ENCODE measurements around the gene JPT2.
"Not testable (repeated sequence)": the region's sequence is repeated elsewhere in the genome, so short reads cannot be mapped to it uniquely, and the experiment has no call there.

Gene JPT2

DNA sequence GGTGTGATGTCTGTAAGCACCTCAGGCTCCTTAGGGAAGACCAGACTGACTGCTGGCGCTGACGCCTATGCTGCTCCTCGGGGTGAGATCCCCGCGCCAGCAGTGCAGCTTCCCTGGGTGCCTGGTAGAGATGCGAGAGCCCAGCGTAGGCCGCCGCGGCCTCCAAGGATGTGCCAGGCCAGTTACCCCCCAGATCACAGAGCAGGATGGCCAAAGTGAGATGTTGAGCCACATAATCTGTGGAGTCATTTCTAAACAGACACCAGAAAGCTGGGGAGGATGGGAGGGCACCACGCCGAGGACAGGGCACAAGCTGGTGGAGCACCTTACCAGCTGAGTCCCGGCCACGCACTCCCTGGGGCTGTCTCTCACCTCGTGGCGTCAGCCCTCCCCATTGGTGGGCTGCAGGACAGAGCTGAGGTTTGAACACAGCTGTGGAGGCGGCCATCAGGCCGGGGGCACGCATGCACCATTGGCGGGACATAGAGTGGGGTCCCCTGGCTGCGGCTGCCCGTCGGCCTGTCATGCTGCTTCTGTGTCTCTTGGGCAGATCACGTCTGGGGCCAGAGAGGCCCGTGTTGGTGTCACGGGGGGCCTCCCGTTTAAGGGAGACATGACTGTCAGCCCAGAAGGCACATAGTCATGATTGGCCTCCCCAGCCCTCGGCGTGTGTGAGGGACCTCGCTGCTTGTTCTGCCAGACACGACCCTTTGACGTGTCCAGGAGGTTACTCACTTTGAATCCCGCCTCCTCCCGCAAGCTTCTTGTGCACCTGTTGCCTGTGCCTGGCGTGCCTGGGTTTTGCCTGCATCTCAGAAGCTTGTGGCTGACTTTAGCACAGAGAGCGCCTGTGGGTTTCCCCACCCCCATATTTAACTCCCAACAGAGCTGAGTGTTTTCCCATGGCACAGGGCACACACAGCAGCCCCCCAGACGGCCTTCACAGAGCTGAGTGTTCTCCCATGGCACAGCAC lies 49.9 kb downstream of the JPT2 start:
- DNase-seq (ENCODE audit: low read depth in 4 of 4, low spot score in 1 of 4): no peak

DNA sequence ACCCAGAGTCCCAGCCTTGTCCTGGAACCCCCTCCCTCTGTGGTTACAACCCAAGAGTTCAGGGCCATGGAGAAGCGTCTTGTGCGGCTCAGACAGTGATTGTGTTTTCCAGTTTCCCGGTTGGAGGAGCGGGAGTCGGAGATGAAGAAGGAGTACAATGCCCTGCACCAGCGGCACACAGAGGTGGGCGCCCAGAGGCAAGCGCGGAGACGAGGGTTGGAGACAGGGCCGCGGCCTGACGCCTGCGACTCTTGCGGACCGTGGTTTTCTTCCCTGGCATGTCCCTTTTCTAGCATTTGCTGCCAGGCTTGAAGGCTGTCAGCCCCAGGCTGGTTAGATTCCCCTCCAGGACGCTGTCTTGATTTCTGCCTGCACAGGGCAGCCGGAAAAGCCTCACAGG lies 50.9 kb downstream of the JPT2 start:
- DNase-seq (ENCODE audit: low read depth in 4 of 4, low spot score in 1 of 4): no peak

DNA sequence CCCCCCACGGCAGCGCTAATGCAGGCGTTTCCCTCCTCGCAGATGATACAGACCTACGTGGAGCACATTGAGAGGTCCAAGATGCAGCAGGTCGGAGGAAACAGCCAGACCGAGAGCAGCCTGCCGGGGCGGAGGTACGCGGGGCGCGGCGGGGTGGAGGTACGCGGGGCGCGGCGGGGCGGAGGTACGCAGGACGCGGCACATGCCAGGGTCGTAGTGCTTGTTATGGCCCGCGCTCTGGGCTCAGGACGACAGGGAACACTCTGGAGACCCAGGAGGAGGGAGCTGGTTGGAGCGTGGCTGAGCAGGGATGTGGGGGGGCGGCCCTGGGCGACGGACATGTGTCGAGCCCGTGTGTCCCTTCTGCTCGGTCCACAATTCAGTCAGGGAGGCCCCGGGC lies 51.4 kb downstream of the JPT2 start:
- no peak for DNase-seq (ENCODE audit: low read depth in 4 of 4, low spot score in 1 of 4)

DNA sequence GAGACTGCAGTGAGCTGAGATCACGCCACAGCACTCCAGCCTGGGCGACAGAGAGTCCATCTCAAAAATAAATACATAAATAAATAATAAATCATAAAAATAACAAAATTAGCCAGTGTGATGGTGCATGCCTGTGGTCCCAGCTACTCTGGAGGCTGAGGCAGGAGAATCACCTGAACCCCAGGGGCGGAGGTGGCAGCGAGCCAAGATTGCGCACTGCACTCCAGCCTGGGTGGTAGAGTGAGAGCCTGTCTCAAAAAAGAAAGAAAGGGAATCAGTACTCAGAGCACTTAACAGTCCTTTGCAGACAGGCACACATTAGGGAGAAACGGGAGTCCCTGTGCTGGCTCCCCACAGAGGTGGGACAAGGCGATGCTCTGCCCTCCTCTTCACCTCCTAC lies 53.0 kb downstream of the JPT2 start:
- DNase-seq (ENCODE audit: low read depth in 4 of 4, low spot score in 1 of 4): no peak

DNA sequence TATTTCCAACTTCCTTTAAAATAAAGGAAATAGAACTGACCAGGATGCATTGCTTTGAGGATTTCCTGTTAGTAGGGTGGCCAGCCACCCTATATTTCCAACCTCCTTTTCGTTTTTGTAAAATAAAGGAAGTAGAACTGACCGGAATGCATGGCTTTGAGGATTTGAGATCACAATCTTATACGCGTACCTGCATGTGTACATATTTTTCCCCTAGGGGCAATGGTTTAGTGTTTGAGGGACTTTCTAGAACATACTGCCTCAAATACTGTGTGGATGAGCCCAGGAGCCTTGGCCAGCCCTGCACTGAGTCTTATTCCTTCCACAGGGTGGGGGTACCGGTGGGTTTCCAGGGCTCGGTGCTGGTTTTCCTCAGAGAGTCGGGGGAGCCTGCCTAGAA lies 53.5 kb downstream of the JPT2 start:
- DNase-seq (ENCODE audit: low read depth in 4 of 4, low spot score in 1 of 4): no peak

DNA sequence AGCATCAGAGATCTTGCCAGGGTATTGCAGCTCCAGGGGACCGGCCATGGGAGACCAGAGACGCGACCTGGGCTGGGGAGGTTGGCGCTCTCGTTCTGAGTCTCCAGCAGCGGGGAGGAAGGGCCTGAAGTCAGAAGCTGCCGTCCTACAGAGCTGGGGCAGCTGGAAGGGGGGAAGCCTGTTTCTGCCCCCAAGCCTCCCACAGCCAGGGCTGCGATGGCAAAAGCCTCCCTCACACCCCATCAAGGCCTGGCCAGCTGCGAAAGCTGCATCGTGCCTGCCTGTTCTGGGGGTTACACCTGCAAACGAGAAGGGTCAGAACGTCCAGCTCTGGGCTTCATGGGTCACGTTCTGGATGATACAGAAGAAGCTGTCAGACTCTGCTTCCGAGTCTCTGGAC lies 54.0 kb downstream of the JPT2 start:
- no peak for DNase-seq (ENCODE audit: low read depth in 4 of 4, low spot score in 1 of 4)

DNA sequence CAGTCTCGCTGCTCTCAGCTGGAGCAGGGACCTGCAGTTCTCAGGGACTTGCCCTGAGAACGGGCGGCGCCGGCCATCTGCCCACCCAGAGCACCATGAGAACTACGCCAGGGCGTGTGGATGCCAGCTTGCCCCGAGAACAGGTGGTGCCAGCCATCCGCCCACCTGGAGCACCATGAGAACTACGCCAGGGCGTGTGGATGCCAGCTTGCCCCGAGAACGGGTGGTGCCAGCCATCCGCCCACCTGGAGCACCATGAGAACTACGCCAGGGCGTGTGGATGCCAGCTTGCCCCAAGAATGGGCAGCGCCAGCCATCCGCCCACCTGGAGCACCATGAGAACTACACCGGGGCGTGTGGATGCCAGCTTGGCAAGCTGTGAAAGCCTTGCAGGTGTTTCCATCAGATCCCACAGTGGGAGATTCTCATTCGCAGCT lies 54.5 kb downstream of the JPT2 start:
- DNase-seq (ENCODE audit: low read depth in 4 of 4, low spot score in 1 of 4): not testable (repeated sequence)

DNA sequence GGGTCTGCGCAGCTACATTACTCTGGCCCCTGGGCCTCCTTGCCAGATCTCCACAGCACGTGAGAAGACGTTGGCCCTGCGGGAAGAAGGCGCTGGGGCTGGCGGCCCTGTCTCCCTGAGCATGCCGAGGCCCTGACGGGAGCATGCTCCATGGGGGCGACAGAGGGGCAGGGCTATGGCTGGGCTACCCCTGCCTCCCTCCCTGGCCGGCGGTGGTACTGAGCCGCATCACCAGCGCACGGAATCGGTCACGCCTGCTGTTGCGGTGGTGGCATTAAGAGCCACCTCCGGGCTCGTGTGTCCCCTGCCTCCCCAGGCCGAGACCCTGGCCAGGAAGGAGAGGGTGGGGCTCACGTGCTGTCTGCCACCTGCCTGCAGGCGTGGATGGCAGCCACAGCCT lies 56.0 kb downstream of the JPT2 start:
- DNase-seq (ENCODE audit: low read depth in 4 of 4, low spot score in 1 of 4): no peak

DNA sequence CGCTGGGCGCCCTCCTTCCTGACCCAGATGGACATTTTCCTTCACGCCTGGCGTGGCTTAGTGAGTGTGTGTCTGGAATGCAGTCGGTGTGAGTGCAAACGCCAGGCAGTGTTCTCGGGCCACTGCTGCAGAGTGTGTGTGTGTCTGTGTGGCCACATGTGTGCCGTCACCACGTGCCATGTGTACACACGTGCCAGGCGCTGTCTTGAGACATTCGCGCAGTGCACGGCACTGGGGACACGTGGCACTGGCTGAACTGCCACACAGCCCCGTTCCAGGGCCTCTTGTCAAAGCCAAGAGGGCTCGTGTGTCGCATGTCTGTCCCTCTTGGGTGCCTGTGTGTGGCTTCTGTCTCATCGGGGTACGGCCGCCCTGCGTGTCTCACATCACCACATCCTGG lies 56.7 kb downstream of the JPT2 start:
- no peak for DNase-seq (ENCODE audit: low read depth in 4 of 4, low spot score in 1 of 4)

DNA sequence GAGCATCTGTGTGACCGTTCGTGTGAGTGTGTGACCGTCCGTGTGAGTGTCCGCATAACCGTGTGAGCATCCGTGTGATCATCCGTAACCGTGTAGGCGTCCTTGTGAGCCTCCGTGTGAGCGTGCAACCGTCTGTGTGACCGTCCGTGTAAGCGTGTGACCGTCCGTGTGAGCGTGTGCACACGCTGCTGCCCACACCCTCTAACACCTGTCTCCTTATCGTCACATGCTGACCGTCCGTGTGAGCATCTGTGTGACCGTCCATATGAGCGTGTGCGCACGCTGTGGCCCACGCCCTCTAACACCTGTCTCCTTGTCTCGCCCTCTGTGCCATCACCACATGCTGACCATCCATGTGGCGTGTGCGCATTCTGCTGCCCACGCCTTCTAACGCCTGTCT lies 62.2 kb downstream of the JPT2 start:
- no peak for DNase-seq (ENCODE audit: low read depth in 4 of 4, low spot score in 1 of 4)

DNA sequence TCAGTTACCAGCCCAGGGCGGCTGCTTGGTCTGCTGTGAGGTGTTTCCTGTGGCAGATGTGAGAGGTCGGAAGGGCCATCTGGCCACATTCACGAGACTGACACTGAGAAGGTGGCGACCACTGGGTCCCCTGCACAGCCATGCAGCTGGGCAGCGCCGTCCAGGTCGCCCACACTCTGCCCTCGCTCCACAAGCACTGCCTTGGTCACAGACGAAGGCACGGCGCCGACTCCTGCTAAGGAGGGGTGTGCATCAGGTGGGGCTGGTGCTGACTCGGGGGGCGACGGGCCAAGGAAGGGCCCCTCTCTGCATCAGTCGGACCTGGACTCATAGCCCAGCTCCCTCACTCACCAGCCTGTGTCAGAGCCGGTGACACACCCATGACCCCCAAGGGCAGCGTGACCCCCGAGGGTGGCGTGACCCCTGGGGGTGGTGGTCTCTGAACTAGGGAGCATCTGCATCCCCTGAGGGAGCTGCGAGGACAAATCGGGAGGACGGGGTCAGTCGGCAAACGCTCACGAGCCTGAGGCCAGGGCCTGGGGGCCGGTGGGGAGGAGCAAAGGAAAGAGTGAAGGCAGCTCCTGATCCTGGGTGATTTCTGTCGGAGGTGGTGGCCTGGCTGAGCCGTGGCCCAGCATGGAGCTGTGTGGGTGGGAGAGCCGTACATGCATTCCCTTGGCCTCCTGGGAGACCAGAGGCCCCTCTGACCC lies 62.9 kb downstream of the JPT2 start:
- DNase-seq (ENCODE audit: low read depth in 4 of 4, low spot score in 1 of 4): no peak

DNA sequence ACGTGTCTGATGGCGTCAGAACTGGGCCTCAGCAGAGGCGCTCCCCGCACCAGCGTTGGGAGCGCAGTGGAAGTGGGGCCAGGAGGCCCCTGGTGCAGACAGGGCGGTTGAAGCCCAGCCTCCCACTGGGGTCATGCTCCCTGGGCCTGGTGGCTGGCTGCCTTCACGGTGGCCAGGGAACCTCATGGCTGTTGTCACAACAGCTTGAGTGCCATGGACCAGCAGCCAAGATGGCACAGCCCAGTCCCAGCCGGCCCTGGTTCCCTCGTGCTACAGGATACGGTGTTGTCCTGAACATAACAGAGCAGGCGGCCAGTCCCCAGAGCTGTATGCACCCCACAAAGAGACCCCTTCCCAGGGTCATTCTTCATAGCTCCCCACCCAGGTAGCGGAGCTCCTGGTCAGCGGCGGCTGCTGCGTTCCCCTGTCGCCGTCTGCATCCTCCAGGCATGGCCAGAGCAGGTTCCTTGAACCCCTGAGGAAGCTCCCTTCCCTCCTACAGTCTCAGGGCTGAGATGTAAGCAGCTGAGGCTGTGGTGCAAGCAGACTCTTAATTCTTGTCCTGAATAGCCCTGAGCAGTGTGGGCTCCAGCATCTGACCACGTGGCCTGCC lies 63.6 kb downstream of the JPT2 start:
- no peak for DNase-seq (ENCODE audit: low read depth in 4 of 4, low spot score in 1 of 4)

DNA sequence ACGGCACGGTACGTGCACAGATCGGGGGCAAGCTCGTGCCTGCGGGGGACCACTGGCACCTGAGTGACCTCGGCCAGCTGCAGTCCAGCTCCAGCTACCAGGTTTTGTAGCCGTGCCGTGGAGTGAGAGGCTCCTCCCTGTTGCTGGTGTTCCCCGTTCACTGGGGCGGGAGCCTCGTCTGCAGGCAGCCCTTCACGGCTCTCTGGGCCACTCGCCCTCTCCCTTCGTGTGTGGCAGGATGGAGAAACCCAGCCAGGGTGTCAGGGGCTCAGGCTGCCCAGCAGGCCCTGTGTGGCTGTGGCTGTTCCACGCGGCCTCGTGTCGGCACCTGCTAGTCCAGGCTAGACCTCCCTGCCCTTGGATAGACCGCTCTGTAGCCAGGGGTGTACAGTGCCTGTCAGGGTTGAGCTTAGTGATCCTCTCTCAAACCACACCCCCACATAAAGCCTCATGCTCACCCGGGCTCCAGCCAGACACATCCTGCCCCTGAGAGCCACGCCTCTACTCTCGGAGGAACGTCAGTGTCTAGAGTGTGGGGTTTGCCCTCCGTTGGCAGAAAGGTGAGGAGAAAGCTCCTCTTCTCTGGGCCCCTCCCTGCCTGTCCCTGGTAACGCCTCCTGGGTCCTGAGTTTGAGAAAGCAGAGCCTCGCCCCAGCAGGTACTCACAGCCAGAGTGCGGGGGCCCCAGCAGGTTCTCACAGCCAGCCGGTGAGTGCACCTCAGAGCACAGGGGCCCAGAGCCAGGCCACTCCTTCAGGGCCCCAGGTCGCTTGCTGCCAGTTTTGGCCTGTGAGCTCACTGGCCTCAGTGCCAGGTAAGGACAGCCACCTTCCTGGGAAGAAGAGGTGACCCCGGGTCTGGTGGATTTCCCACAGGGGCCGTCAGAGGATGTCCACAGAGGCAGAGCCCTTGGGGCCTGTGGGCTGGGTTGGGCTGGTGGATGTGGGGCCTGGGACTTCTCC lies 65.6 kb downstream of the JPT2 start:
- DNase-seq (ENCODE audit: low read depth in 4 of 4, low spot score in 1 of 4): no peak

DNA sequence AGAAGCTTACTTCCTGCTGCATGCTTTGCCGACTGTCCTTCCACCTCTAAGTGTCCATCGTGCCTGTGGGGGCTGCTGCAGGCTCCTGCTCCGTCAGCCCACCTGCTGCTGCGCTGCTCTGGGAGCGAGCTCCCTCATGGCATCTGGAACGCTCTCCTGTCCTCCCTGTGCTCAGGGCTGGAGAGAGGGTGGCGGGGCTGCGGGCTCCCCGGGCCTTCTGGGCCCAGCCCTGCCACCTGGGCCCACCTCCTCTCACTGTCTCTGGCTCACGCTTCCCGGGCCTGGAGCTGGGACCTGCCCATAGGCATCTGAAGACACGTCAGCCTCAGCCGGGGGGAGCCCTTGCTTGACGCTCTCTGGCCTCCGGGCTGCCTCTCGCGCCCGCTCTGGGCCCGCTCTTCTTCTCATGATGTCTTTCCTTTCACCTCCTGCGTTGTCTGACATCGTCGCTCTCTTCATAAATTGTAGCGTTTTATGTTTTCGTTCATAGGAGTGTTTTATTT lies 66.3 kb downstream of the JPT2 start:
- no peak for DNase-seq (ENCODE audit: low read depth in 4 of 4, low spot score in 1 of 4)

DNA sequence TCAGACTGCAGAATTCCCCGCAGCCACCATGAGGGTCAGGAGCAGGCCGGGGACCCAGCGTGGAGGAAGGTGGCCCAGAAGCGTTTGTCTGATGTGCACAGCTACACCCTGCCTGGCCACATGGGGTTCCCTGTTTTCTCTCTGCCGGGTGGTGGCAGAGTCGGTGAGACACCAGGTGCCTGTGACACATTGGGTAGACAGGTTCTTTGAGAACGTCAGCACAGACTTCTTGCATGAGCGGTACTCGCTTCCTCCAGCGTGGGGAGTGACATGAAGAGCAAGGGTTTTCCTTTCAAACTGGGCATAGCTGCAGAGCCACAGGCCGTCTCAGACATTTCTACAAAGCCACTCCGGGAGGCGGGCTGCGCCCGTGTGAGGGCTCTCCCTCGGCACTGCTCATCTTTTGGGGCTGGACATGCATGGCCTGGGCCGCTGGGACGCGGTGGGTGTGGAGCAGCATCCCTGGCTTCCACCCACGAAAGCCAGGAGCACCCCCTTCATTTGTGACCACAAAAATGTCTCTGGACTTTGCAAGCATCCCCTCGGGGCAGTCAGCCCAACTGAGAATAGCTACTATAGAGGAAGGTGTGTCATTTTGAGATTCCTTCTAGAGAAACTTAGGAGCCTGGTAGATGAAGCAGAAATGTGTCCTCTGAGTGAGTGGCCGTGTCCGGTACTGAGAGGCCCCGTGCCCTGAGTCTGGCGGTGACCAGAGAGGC lies 67.3 kb downstream of the JPT2 start:
- DNase-seq (ENCODE audit: low read depth in 4 of 4, low spot score in 1 of 4): no peak

DNA sequence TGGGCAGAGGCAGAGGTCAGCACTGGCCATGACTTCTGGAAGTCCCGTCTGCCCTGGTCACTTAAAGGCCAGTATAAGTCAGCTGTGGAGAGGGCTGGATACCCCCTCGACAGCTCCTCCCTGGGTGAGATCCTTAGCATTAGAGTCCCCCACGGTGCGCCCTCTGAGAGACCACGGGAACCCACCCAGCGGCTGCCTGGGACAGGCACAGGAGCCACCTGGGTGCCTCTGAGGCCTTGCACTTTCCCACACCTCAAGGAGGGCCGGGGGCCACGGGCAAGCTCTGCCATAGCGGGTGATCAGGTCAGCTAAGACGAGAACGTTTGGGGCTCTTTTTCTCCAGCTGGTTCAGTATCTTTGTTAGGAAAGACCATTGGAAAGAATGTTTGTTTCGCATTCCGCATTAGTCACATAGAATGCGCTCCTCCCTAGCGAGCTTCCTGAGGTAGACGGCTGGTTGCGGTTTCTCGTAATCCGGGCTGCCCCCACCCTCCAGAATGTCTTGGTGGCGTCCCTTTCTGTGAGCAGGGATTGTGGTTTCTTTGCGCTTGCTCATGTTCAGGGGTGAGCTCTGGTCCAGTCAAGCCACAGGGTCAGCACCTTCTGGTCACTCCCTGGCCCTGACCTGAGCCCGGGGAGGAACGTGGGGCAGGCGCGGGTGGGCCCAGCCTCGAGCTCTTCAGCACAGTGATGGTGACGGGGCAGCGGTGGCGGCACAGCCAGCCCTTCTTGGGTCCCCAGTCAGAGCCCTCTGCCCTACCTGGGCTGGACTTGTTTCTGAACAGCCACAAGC lies 68.0 kb downstream of the JPT2 start:
- DNase-seq (ENCODE audit: low read depth in 4 of 4, low spot score in 1 of 4): no peak

DNA sequence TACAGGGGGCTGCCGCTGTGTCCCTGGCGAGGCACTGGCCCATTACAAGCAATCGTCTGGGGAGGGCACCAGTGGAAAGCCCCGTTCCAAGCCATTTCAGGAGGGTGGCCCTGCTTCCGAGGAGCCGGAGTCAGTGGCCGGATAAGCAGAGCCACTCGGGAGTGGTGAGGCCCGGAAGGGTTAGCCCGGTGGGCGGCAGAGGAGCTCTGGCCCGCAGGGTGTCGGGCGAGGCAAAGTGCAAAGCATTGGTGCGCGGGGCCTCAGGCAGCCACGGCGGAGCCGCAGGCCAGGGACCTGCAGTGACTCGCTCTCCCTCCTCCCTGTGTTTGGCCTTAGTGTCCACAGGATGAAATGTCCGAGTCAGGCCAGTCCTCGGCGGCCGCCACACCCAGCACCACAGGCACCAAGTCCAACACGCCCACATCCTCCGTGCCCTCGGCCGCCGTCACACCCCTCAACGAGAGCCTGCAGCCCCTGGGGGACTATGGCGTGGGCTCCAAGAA lies 68.7 kb downstream of the JPT2 start:
- DNase-seq (ENCODE audit: low read depth in 4 of 4, low spot score in 1 of 4): no peak

DNA sequence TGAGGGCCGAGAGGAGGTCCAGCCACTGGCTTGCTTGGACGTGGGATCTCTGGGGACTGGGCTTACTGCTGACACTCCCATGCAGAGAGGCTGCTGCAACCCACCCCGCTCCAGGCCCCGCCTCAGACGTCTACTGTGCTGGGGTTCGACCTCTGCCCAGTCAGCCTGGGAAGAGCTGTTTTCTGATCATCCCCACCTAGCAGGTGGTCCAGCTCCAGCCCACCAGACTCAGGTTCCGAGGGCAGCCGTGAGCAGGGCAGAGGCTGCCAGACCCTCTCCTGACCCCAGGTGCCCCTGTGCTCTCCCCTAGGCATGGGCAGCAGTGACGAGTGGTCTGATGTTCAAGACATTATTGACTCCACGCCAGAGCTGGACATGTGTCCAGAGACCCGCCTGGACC lies 69.9 kb downstream of the JPT2 start:
- no peak for DNase-seq (ENCODE audit: low read depth in 4 of 4, low spot score in 1 of 4)

Data from stimulated activated CD4-positive, alpha-beta T cell treated with anti-CD3 and anti-CD28 coated beads, Interleukin-1b, Interleukin-23, amount 100 ng/mL, for 24 hours (primary cell).